RWPE1 (cell line): ENCODE data around the gene EXD1.
"Not testable (repeated sequence)": the region's sequence is repeated elsewhere in the genome, so short reads cannot be mapped to it uniquely, and the experiment has no call there.

ENCODE experiments used
- CTCF ChIA-PET: fragments of 350-600 bp; sonication (Branson Sonifier 250); formaldehyde crosslinking; extraction: SDS; loops from one replicate; lab custom pipeline; 2021; lab: Yijun Ruan, JAX
- POLR2A ChIA-PET: fragments of 400-600 bp; formaldehyde crosslinking; extraction: SDS; loops from one replicate; lab custom pipeline; 2020; ENCODE audit warnings: antibody characterized with exemption; ENCODE audit not compliant: low non-redundant PET; lab: Yijun Ruan, JAX
- DNase-seq: peaks from one replicate; pipeline ENCODE4 v3.0.0; 2012; ENCODE audit warnings: low spot score
- H3K27ac ChIP-seq: fragments of 450-650 bp; 2 replicates; pipeline ENCODE4 v1.5.1; 2017
- CTCF ChIP-seq: fragments of 450-650 bp; conservative IDR thresholded peaks from 2 replicates; pipeline ENCODE4 v1.5.1; 2017; ENCODE audit warnings: low read depth, mild to moderate bottlenecking

EXD1 gene

GRCh38 chr15:41251411-41251810, 20.9 kb upstream of the EXD1 start:
- no peak for DNase-seq
- no peak overlapping the region for H3K27ac ChIP-seq
- POLR2A ChIA-PET, result no interaction called here
- TF ChIP-seq CTCF, result no peak
- CTCF ChIA-PET, result no interaction called here

GRCh38 chr15:41250745-41251144, 20.2 kb upstream of the EXD1 start:
- POLR2A ChIA-PET, DNase-seq: not testable (repeated sequence)
- CTCF ChIA-PET, result interaction anchor here (1.8 kb wide), 1 partner anchor 20 kb away, joined by 5 read pairs; the partner anchor contains the start of genes CHP1 and EXD1

GRCh38 chr15:41241221-41241964, 10.8 kb upstream of the EXD1 start:
- POLR2A ChIA-PET, result no interaction called here
- no peak for TF ChIP-seq CTCF
- no peak for DNase-seq
- no peak overlapping the region for H3K27ac ChIP-seq
- CTCF ChIA-PET, result no interaction called here

More at GRCh38 chr15:41250745-41251144, 20.2 kb upstream of the EXD1 start:
- H3K27ac ChIP-seq, result peak overlapping the region; percentile 75; the same call in 1 of the 2 replicates

GRCh38 chr15:41238100-41238499, 7.5 kb upstream of the EXD1 start:
- POLR2A ChIA-PET, result no interaction called here
- DNase-seq, result no peak
- CTCF ChIA-PET, result interaction anchor here (0.6 kb wide), 1 partner anchor 166 kb away, joined by 3 read pairs; no protein-coding TSS in a partner anchor
- TF ChIP-seq CTCF, result no peak
- peak overlapping the region; percentile 29; the same call in 1 of the 2 replicates for H3K27ac ChIP-seq

- ChIA-PET POLR2A (interaction anchor here (0.7 kb wide), 1 partner anchor 122 kb away, joined by 4 read pairs; no protein-coding TSS in a partner anchor), CTCF (no interaction called here)
- TF ChIP-seq CTCF, result no peak
- no peak overlapping the region for H3K27ac ChIP-seq
- DNase-seq, result no peak
These were observed 5.4 kb upstream of the EXD1 start for GRCh38 chr15:41235929-41236328.

GRCh38 chr15:41235228-41235627, 4.7 kb upstream of the EXD1 start:
- ChIA-PET CTCF (interaction anchor here (0.8 kb wide), 1 partner anchor 101 kb away, joined by 3 read pairs; no protein-coding TSS in a partner anchor), POLR2A (interaction anchor here (0.7 kb wide), 1 partner anchor 123 kb away, joined by 4 read pairs; no protein-coding TSS in a partner anchor)
- H3K27ac ChIP-seq, DNase-seq: not testable (repeated sequence)

GRCh38 chr15:41233367-41233771, 2.8 kb upstream of the EXD1 start:
- ChIA-PET CTCF (no interaction called here), POLR2A (interaction anchor here (0.9 kb wide), 1 partner anchor 26 kb away, joined by 3 read pairs; no protein-coding TSS in a partner anchor)
- TF ChIP-seq CTCF, result no peak
- H3K27ac ChIP-seq, result no peak overlapping the region
- DNase-seq, result peak; percentile 46
